IMR-90 (cell line): ENCODE data around the gene SH3BGRL3. TPM values are rescaled to one million over a fixed set of nuclear protein-coding genes. Genes with fewer than 3 reads are reported as not detected.

ENCODE experiments used
- ATAC-seq: fragments of 200-7000 bp; cut with Tn5 transposase; 2 replicates; pipeline ENCODE4 v1.9.1; 2020; ENCODE audit warnings: low read depth, mild to moderate bottlenecking, moderate library complexity
- BruUV-seq: library from RNA; stranded (reverse); fragments of 400-500 nt; replicated peaks from 2 replicates; lab custom pipeline; 2021; lab: Mats Ljungman, UMichigan
- CTCF ChIA-PET: fragments of 300-600 bp; formaldehyde crosslinking; extraction: SDS; loops from one replicate; lab custom pipeline; 2021; ENCODE audit warnings: antibody characterized with exemption; lab: Yijun Ruan, JAX
- POLR2A ChIA-PET: fragments of 300-600 bp; sonication (Branson Sonifier 250); formaldehyde crosslinking; loops from one replicate; lab custom pipeline; 2022; ENCODE audit warnings: antibody characterized with exemption; ENCODE audit not compliant: unreplicated experiment; lab: Charles Lee
- DNase-seq: peaks from one replicate; pipeline ENCODE4 v3.0.0; 2013
- H2AFZ ChIP-seq: replicated peaks from 2 replicates; pipeline ENCODE3; 2013; ENCODE audit warnings: low read length, mild to moderate bottlenecking; ENCODE audit not compliant: poor library complexity
- H2AK5ac ChIP-seq: 2 replicates; pipeline ENCODE4 v1.6.1; 2013; ENCODE audit warnings: low read depth, low read length, inconsistent platforms
- H2AK9ac ChIP-seq: replicated peaks from 2 replicates; pipeline ENCODE3; 2013; ENCODE audit warnings: mild to moderate bottlenecking, low read depth, low read length, moderate library complexity; ENCODE audit not compliant: poor library complexity
- H2BK120ac ChIP-seq: 2 replicates; pipeline ENCODE4 v1.6.1; 2013; ENCODE audit warnings: low read depth, low read length, inconsistent platforms
- H2BK15ac ChIP-seq: 3 replicates; pipeline ENCODE4 v1.6.1; 2013; ENCODE audit warnings: low read depth, low read length, inconsistent platforms
- H2BK20ac ChIP-seq: 2 replicates; pipeline ENCODE4 v1.6.1; 2013; ENCODE audit warnings: low read depth, mild to moderate bottlenecking, inconsistent platforms, low read length, moderate library complexity
- H2BK5ac ChIP-seq: 2 replicates; pipeline ENCODE4 v1.6.1; 2013; ENCODE audit warnings: mild to moderate bottlenecking, low read depth, low read length, inconsistent platforms; ENCODE audit not compliant: poor library complexity, severe bottlenecking
- H3K14ac ChIP-seq: replicated peaks from 2 replicates; pipeline ENCODE4 v1.6.1; 2013; ENCODE audit warnings: low read depth, low read length, inconsistent platforms
- H3K18ac ChIP-seq: 2 replicates; pipeline ENCODE4 v1.6.1; 2013; ENCODE audit warnings: low read depth, low read length, control low read depth
- H3K23ac ChIP-seq: 2 replicates; pipeline ENCODE4 v1.6.1; 2013; ENCODE audit warnings: low read depth, low read length, inconsistent platforms
- H3K27ac ChIP-seq: 2 replicates; pipeline ENCODE4 v1.5.1; 2013; ENCODE audit warnings: mild to moderate bottlenecking, control low read depth, low read length; ENCODE audit not compliant: insufficient read depth
- H3K27me3 ChIP-seq: 2 replicates; pipeline ENCODE4 v1.6.1; 2013; ENCODE audit warnings: low read length; ENCODE audit not compliant: control insufficient read depth, insufficient read depth
- H3K36me3 ChIP-seq: 2 replicates; pipeline ENCODE4 v1.6.1; 2013; ENCODE audit warnings: low read length, mixed read lengths; ENCODE audit not compliant: control insufficient read depth, insufficient read depth
- H3K4ac ChIP-seq: 2 replicates; pipeline ENCODE4 v1.6.1; 2013; ENCODE audit warnings: low read depth, low read length, inconsistent platforms
- H3K4me1 ChIP-seq: 2 replicates; pipeline ENCODE4 v1.6.1; 2013; ENCODE audit warnings: low read length, mixed read lengths; ENCODE audit not compliant: control insufficient read depth, insufficient read depth
- H3K4me2 ChIP-seq: 2 replicates; pipeline ENCODE4 v1.6.1; 2013; ENCODE audit warnings: low read depth, mild to moderate bottlenecking, control low read depth, low read length, moderate library complexity
- H3K4me3 ChIP-seq: 2 replicates; pipeline ENCODE4 v1.5.1; 2013; ENCODE audit warnings: low read depth, mild to moderate bottlenecking, control low read depth, low read length, moderate library complexity; ENCODE audit not compliant: insufficient read depth
- H3K56ac ChIP-seq: 2 replicates; pipeline ENCODE4 v1.6.1; 2013; ENCODE audit warnings: low read length, inconsistent platforms; ENCODE audit not compliant: insufficient read depth; ENCODE audit errors: extremely low read depth
- H3K79me1 ChIP-seq, 2 experiments: 2 replicates each; pipeline ENCODE4 v1.6.1; 2013; ENCODE audit warnings: low read length in 2 of 2, inconsistent platforms in 1 of 2, low read depth in 1 of 2
- H3K9ac ChIP-seq: 2 replicates; pipeline ENCODE4 v1.6.1; 2013; ENCODE audit warnings: low read depth, low read length, control low read depth
- H3K9me1 ChIP-seq: 2 replicates; pipeline ENCODE4 v1.6.1; 2013; ENCODE audit warnings: low read length, inconsistent platforms; ENCODE audit not compliant: insufficient read depth
- H3K9me3 ChIP-seq: 2 replicates; pipeline ENCODE4 v1.6.1; 2013; ENCODE audit warnings: low read length; ENCODE audit not compliant: control insufficient read depth, insufficient read depth
- H4K20me1 ChIP-seq: 2 replicates; pipeline ENCODE4 v1.6.1; 2013; ENCODE audit warnings: low read length, inconsistent platforms; ENCODE audit not compliant: insufficient read depth
- H4K5ac ChIP-seq: 2 replicates; pipeline ENCODE4 v1.6.1; 2013; ENCODE audit warnings: mild to moderate bottlenecking, low read depth, low read length, control low read depth
- H4K8ac ChIP-seq, 2 experiments: 2 replicates each; pipeline ENCODE4 v1.6.1; 2013; ENCODE audit warnings: low read depth in 2 of 2, low read length in 2 of 2, control low read depth in 1 of 2, inconsistent platforms in 1 of 2
- H4K91ac ChIP-seq: 2 replicates; pipeline ENCODE4 v1.6.1; 2013; ENCODE audit warnings: low read depth, low read length, inconsistent platforms; ENCODE audit not compliant: insufficient read depth
- BHLHE40 ChIP-seq: fragments of 150-350 bp; IDR thresholded peaks from 2 replicates; pipeline ENCODE4 v1.6.1; 2016; ENCODE audit warnings: mild to moderate bottlenecking, low read depth, low read length
- CEBPB ChIP-seq: IDR thresholded peaks from 2 replicates; pipeline ENCODE4 v1.6.1; 2012; ENCODE audit warnings: low read depth, low read length, improper control_type of control experiment
- CHD1 ChIP-seq: IDR thresholded peaks from 2 replicates; pipeline ENCODE4 v1.6.1; 2012; ENCODE audit warnings: low read depth, low read length, improper control_type of control experiment
- CTCF ChIP-seq: conservative IDR thresholded peaks from 2 replicates; pipeline ENCODE4 v1.5.1; 2012; ENCODE audit warnings: mild to moderate bottlenecking, low read depth, low read length, improper control_type of control experiment
- ELK1 ChIP-seq: fragments of 150-350 bp; IDR thresholded peaks from 2 replicates; pipeline ENCODE4 v1.6.1; 2016; ENCODE audit warnings: low read depth, mild to moderate bottlenecking, low read length, moderate library complexity, borderline replicate concordance
- FOS ChIP-seq: fragments of 150-350 bp; IDR thresholded peaks from 2 replicates; pipeline ENCODE4 v1.6.1; 2016; ENCODE audit warnings: low read depth, low read length
- MAFK ChIP-seq: IDR thresholded peaks from 2 replicates; pipeline ENCODE4 v1.6.1; 2012; ENCODE audit warnings: low read depth, low read length, improper control_type of control experiment
- MAZ ChIP-seq: IDR thresholded peaks from 2 replicates; pipeline ENCODE4 v1.6.1; 2012; ENCODE audit warnings: low read depth, mild to moderate bottlenecking, low read length, improper control_type of control experiment, moderate library complexity, borderline replicate concordance
- MXI1 ChIP-seq: IDR thresholded peaks from 2 replicates; pipeline ENCODE4 v1.6.1; 2012; ENCODE audit warnings: low read depth, mild to moderate bottlenecking, low read length, moderate library complexity, borderline replicate concordance
- NFE2L2 ChIP-seq: fragments of 150-350 bp; IDR thresholded peaks from 2 replicates; pipeline ENCODE4 v1.6.1; 2016; ENCODE audit warnings: low read depth, mild to moderate bottlenecking, low read length
- POLR2A ChIP-seq: IDR thresholded peaks from 2 replicates; pipeline ENCODE4 v1.6.1; 2012; ENCODE audit warnings: mild to moderate bottlenecking, low read depth, low read length
- RAD21 ChIP-seq: IDR thresholded peaks from 2 replicates; pipeline ENCODE4 v1.6.1; 2012; ENCODE audit warnings: low read length, improper control_type of control experiment
- RCOR1 ChIP-seq: IDR thresholded peaks from 2 replicates; pipeline ENCODE4 v1.6.1; 2012; ENCODE audit warnings: mild to moderate bottlenecking, low read length, improper control_type of control experiment; ENCODE audit not compliant: insufficient replicate concordance
- RFX5 ChIP-seq: IDR thresholded peaks from 2 replicates; pipeline ENCODE4 v1.8.0; 2012; ENCODE audit warnings: low read depth, mild to moderate bottlenecking, low read length, moderate library complexity
- SMC3 ChIP-seq: fragments of 150-350 bp; IDR thresholded peaks from 2 replicates; pipeline ENCODE4 v1.6.1; 2016; ENCODE audit warnings: low read depth, mild to moderate bottlenecking, antibody characterized with exemption, low read length, moderate library complexity
- WGBS, 2 experiments: methylation state at CpG; one replicate each; pipeline versions ENCODE4 v1.1.5 to v1.1.7; 2013; ENCODE audit warnings: missing lambda C conversion rate in 2 of 2; ENCODE audit not compliant: insufficient read length in 1 of 2; ENCODE audit errors: extremely low coverage in 2 of 2; 5-methylcytosine and 5-hydroxymethylcytosine counted together
- dilution Hi-C: fragments of 300-500 bp; cut with HindIII; formaldehyde crosslinking; loops from one replicate; pipeline ENCODE4 v1.14.3; 2018; ENCODE audit warnings: low sequenced_read_pairs; ENCODE audit not compliant: unreplicated experiment
- in situ Hi-C: fragments of 300-500 bp; cut with MboI; formaldehyde crosslinking; loops from 3 replicates; pipeline ENCODE4 v1.14.3; 2019; ENCODE audit warnings: low sequenced_read_pairs, inconsistent platforms, mixed read lengths
- intact Hi-C: fragments of 100-400 bp; cut with micrococcal nuclease; formaldehyde crosslinking; loops from 2 replicates; pipeline ENCODE4 v1.10.0; 2022
- polyA plus RNA-seq, 3 experiments: library from polyadenylated mRNA; depleted of rRNA; stranded (reverse); fragments of >200 nt; gene quantifications; 2 replicates each; pipeline ENCODE4 v1.2.3, GENCODE V29; 2012; ENCODE audit warnings: low replicate concordance in 1 of 3
- total RNA-seq: library from RNA; depleted of rRNA; stranded (reverse); fragments of >200 nt; gene quantifications from 2 replicates; pipeline ENCODE4 v1.2.3, GENCODE V29; 2012

Gene SH3BGRL3
- total and polyA plus RNA-seq, 2 of the 4 experiments (the other 2 are of a cell fraction), result 35.0 to 483 TPM

GRCh38 chr1:26317612-26318337 is 37.9 kb downstream of the SH3BGRL3 start, which contains the start of gene CD52:
TSS of gene CD52 (plus strand) at chr1:26317958. CDS start at chr1:26318018, 60 bp downstream.
- no peak within 1 kb of the TSS for H2BK5ac ChIP-seq
- no peaks in the 10 kb centered on the region for H3K9me3 ChIP-seq
- H3K9ac ChIP-seq, result no peak within 1 kb of the TSS
- ChIA-PET CTCF (interaction anchor here (1.9 kb wide), 1 partner anchor 39 kb away, joined by 5 read pairs; no protein-coding TSS in a partner anchor), POLR2A (no interaction called here)
- dilution Hi-C loops, result no loop called here
- H3K56ac ChIP-seq, result no peak within 1 kb of the TSS
- H3K18ac ChIP-seq, result no peak within 1 kb of the TSS
- in situ Hi-C loops, result no loop called here
- ATAC-seq (no peak), DNase-seq (no peak)
- H2AFZ ChIP-seq, result peak within 1 kb of the TSS; percentile 63
- BruUV-seq, result no TSS peak
- H3K4ac ChIP-seq, result no peak within 1 kb of the TSS
- no peak within 1 kb of the TSS for H3K27ac ChIP-seq
- H3K4me1 ChIP-seq, result peaks cover 5% of the 10 kb centered on the region
- no peak within 1 kb of the TSS for H2BK20ac ChIP-seq
- no peak within 1 kb of the TSS for H3K23ac ChIP-seq
- no peak within 1 kb of the TSS for H4K8ac ChIP-seq
- H2BK15ac ChIP-seq, result no peak within 1 kb of the TSS
- intact Hi-C loops, result no loop called here
- H2AK5ac ChIP-seq, result peak within 1 kb of the TSS; percentile 30; the same call in 1 of the 2 replicates
- no peak within 1 kb of the TSS for H4K5ac ChIP-seq
- no peaks in the 10 kb centered on the region for H3K36me3 ChIP-seq
- no peak within 1 kb of the TSS for H3K14ac ChIP-seq
- 44% methylated on average over 3 of the region's 12 CpGs; no CpG with 5 or more reads in 1 of the 2 experiments for WGBS, 2 experiments
- no peaks in the 10 kb centered on the region for H3K79me1 ChIP-seq
- no peak within 1 kb of the TSS for H3K4me3 ChIP-seq
- no peak within 1 kb of the TSS for H2AK9ac ChIP-seq
- no peak within 1 kb of the TSS for H3K4me2 ChIP-seq
- H4K91ac ChIP-seq, result no peak within 1 kb of the TSS
- H2BK120ac ChIP-seq, result no peak within 1 kb of the TSS
- no peaks in the 10 kb centered on the region for H4K20me1 ChIP-seq
- peaks cover 4% of the 10 kb centered on the region; the same call in 1 of the 2 replicates for H3K27me3 ChIP-seq
- H3K9me1 ChIP-seq, result no peaks in the 10 kb centered on the region
- TF ChIP-seq CHD1 (no peak), FOS (no peak), CTCF (no peak), MAZ (no peak), MAFK (no peak), RCOR1 (no peak), RAD21 (no peak), BHLHE40 (no peak), POLR2A (no peak), ELK1 (no peak), NFE2L2 (no peak), RFX5 (no peak), MXI1 (no peak), SMC3 (no peak), CEBPB (no peak)
